GM23248 (cell line): ENCODE data around the gene DCLRE1B. TPM values are rescaled to one million over a fixed set of nuclear protein-coding genes. Genes with fewer than 3 reads are reported as not detected.

Experiments used
- DNase-seq: peaks from one replicate; pipeline ENCODE4 v3.0.0-alpha.2; 2015
- H2AFZ ChIP-seq: fragments of 200-600 bp; sonication (generic); 2 replicates; pipeline ENCODE4 v1.6.1; 2016; ENCODE audit warnings: antibody characterized with exemption
- H3F3A ChIP-seq: fragments of 200-600 bp; sonication (generic); 2 replicates; pipeline ENCODE4 v1.6.1; 2016; ENCODE audit warnings: mild to moderate bottlenecking, antibody characterized with exemption, mixed run types; ENCODE audit not compliant: insufficient read depth
- H3K27ac ChIP-seq: fragments of 200-600 bp; sonication (generic); 2 replicates; pipeline ENCODE4 v1.5.1; 2016; ENCODE audit warnings: mild to moderate bottlenecking
- H3K27me3 ChIP-seq: fragments of 200-600 bp; sonication (generic); replicated peaks from 2 replicates; pipeline ENCODE4 v1.6.1; 2016; ENCODE audit warnings: mild to moderate bottlenecking; ENCODE audit not compliant: insufficient read depth
- H3K36me3 ChIP-seq: fragments of 200-600 bp; sonication (generic); 2 replicates; pipeline ENCODE4 v1.6.1; 2016; ENCODE audit warnings: low read depth, mild to moderate bottlenecking
- H3K4me1 ChIP-seq: fragments of 200-600 bp; sonication (generic); 2 replicates; pipeline ENCODE4 v1.6.1; 2016; ENCODE audit warnings: mild to moderate bottlenecking; ENCODE audit not compliant: insufficient read depth
- H3K4me2 ChIP-seq: fragments of 200-600 bp; sonication (generic); one replicate; pipeline ENCODE4 v1.6.1; 2016; ENCODE audit warnings: mild to moderate bottlenecking; ENCODE audit not compliant: unreplicated experiment
- H3K4me3 ChIP-seq: fragments of 200-600 bp; sonication (generic); 2 replicates; pipeline ENCODE4 v1.5.1; 2016; ENCODE audit warnings: mild to moderate bottlenecking
- H3K79me2 ChIP-seq: fragments of 200-600 bp; sonication (generic); 2 replicates; pipeline ENCODE4 v1.6.1; 2016; ENCODE audit warnings: mild to moderate bottlenecking; ENCODE audit not compliant: insufficient read depth
- H3K9ac ChIP-seq: fragments of 200-600 bp; sonication (generic); 2 replicates; pipeline ENCODE4 v1.6.1; 2016; ENCODE audit warnings: mild to moderate bottlenecking
- H3K9me2 ChIP-seq: fragments of 200-600 bp; sonication (generic); 2 replicates; pipeline ENCODE4 v1.6.1; 2016; ENCODE audit warnings: mixed run types, mild to moderate bottlenecking, moderate library complexity; ENCODE audit not compliant: insufficient read depth
- H3K9me3 ChIP-seq: fragments of 200-600 bp; sonication (generic); one replicate; pipeline ENCODE4 v1.6.1; 2017; ENCODE audit warnings: low read depth
- H4K20me1 ChIP-seq: fragments of 200-600 bp; sonication (generic); 2 replicates; pipeline ENCODE4 v1.6.0; 2016; ENCODE audit not compliant: insufficient read depth
- EZH2 ChIP-seq: fragments of 200-600 bp; sonication (generic); IDR thresholded peaks from 2 replicates; pipeline ENCODE4 v1.6.1; 2018; ENCODE audit warnings: antibody characterized with exemption, mild to moderate bottlenecking; ENCODE audit not compliant: insufficient read depth, poor library complexity, severe bottlenecking
- EZH2phosphoT487 ChIP-seq: fragments of 200-600 bp; sonication (generic); IDR thresholded peaks from 2 replicates; pipeline ENCODE4 v1.6.1; 2018; ENCODE audit warnings: antibody characterized with exemption, moderate library complexity, mild to moderate bottlenecking, low read depth; ENCODE audit not compliant: insufficient read depth
- WGBS, 2 experiments: methylation state at CpG; one replicate each; pipeline ENCODE4 v1.1.6; 2015 to 2017; ENCODE audit warnings: low lambda C conversion rate in 2 of 2, low coverage in 1 of 2; ENCODE audit errors: missing lambda C conversion rate in 2 of 2; 5-methylcytosine and 5-hydroxymethylcytosine counted together
- in situ Hi-C: fragments of 300-500 bp; cut with MboI; formaldehyde crosslinking; loops from 2 replicates; pipeline ENCODE4 v1.15.0; 2020
- polyA plus RNA-seq: library from polyadenylated mRNA; unstranded; fragments of >200 nt; fragmentation: Nextera tagmentation; extraction: Ambion mirVana; gene quantifications from 2 replicates; pipeline ENCODE4 v1.2.1, GENCODE V29; 2016
- total RNA-seq: library from RNA; depleted of rRNA; stranded (reverse); fragments of >200 nt; shearing (Covaris generic); gene quantifications from 2 replicates; pipeline ENCODE4 v1.2.3, GENCODE V29; 2014

DCLRE1B gene
- total and polyA plus RNA-seq, 2 experiments from 2014 or later, result 6.5 to 6.9 TPM

DNA sequence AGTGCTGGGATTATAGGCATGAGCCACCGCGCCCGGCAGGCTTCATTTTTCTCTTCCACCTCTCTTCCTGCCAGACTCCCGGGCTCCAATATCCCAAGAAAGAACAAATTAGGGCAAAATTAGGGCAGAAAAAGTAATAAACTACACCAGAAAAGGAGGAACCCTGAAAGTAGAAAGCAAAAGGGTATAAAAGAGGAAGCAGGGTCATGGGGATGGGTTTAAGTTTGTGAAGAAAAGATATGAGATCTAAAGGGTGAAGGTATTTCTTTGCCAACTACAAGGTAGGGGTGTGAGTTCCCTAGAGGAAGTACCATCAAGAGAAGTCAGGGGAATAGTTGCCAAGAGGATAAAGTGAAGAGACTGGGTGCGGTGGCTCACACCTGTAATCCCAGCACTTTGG is 43.5 kb upstream of the DCLRE1B start:
- H3K27ac ChIP-seq, result peak overlapping the region; percentile 80
- in situ Hi-C loops, result no loop called here

DNA sequence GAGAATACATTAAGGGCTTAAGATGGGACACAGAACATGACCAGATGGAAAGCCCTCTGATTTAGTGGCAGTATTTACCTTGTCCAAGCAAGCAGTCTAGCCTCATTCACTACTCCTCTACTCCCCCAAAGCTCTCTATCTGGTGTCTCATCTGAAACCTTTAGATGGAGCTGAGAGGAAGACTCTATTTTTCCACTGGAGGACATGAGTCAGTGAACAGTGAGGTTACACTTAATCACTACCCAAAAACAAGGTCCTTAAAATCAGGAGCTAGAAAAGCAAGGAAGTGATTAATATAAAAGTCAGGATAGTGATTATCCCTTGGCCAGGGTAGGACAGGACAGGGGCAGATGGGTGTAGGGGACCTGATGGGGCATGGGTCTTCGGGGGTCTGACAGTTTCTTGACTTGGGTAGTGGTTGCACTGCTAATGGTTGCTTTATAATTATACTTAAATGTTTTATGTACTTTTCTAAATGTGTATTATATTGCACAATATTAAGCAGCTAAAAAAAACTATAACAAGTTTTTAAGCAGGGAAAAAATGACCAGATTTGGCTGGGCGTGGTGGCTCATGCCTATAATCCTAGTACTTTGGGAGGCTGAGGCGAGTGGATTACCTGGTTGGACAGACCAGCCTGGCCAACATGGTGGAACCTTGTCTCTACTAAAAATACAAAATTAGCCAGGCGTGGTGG is 36.6 kb upstream of the DCLRE1B start:
- WGBS, 2 experiments, result 66 to 70% methylated on average over 4 of the region's 4 CpGs
- TF ChIP-seq EZH2 (no peak), EZH2phosphoT487 (no peak)
- H3K36me3 ChIP-seq, result no peaks in the 10 kb centered on the region
- no peaks in the 10 kb centered on the region for H3K9me3 ChIP-seq
- H3K79me2 ChIP-seq, result no peaks in the 10 kb centered on the region
- H3K4me3 ChIP-seq, result no peak overlapping the region
- H3K4me1 ChIP-seq, result peaks cover 38% of the 10 kb centered on the region
- H2AFZ ChIP-seq, result peak overlapping the region; percentile 80
- no peaks in the 10 kb centered on the region for H3K9me2 ChIP-seq
- peaks cover 16% of the 10 kb centered on the region for H3F3A ChIP-seq
- peak overlapping the region; percentile 72 for H3K27ac ChIP-seq
- DNase-seq, result peak; percentile 89
- H3K9ac ChIP-seq, result peak overlapping the region; percentile 38; the same call in 1 of the 2 replicates
- in situ Hi-C loops, result no loop called here
- H4K20me1 ChIP-seq, result no peaks in the 10 kb centered on the region
- no peaks in the 10 kb centered on the region for H3K27me3 ChIP-seq
- peak overlapping the region; percentile 33 for H3K4me2 ChIP-seq

More for the DNA sequence above, 43.5 kb upstream of the DCLRE1B start:
- TF ChIP-seq EZH2phosphoT487, result no peak
- TF ChIP-seq EZH2, result no peak
- 94 to 98% methylated on average over 5 of the region's 5 CpGs for WGBS, 2 experiments
- no peaks in the 10 kb centered on the region for H3K36me3 ChIP-seq
- no peaks in the 10 kb centered on the region for H3K79me2 ChIP-seq
- no peak overlapping the region for H3K4me3 ChIP-seq
- peaks cover 29% of the 10 kb centered on the region for H3K4me1 ChIP-seq
- no peaks in the 10 kb centered on the region for H3K27me3 ChIP-seq
- H2AFZ ChIP-seq, result peak overlapping the region; percentile 88
- no peaks in the 10 kb centered on the region for H4K20me1 ChIP-seq
- no peak overlapping the region for H3K4me2 ChIP-seq
- no peaks in the 10 kb centered on the region for H3F3A ChIP-seq
- H3K9me3 ChIP-seq, result no peaks in the 10 kb centered on the region
- no peak overlapping the region for H3K9ac ChIP-seq
- no peak for DNase-seq
- no peaks in the 10 kb centered on the region for H3K9me2 ChIP-seq

- Histone ChIP-seq H3K27ac (peak overlapping the region; percentile 49; the same call in 1 of the 2 replicates), H3K27me3 (no peaks in the 10 kb centered on the region), H3K9me2 (no peaks in the 10 kb centered on the region), H4K20me1 (no peaks in the 10 kb centered on the region), H3K4me2 (peak overlapping the region; percentile 53), H3K9ac (no peak overlapping the region), H3F3A (peaks cover 16% of the 10 kb centered on the region), H3K79me2 (no peaks in the 10 kb centered on the region), H3K4me3 (no peak overlapping the region), H2AFZ (no peak overlapping the region), H3K9me3 (no peaks in the 10 kb centered on the region), H3K4me1 (peaks cover 42% of the 10 kb centered on the region), H3K36me3 (no peaks in the 10 kb centered on the region)
- 87 to 89% methylated on average over 3 of the region's 3 CpGs for WGBS, 2 experiments
- in situ Hi-C loops, result no loop called here
- DNase-seq, result no peak
- TF ChIP-seq EZH2 (no peak), EZH2phosphoT487 (no peak)
Measured at GRCh38 chr1:113870778-113871177, 34.3 kb upstream of the DCLRE1B start.

DNA sequence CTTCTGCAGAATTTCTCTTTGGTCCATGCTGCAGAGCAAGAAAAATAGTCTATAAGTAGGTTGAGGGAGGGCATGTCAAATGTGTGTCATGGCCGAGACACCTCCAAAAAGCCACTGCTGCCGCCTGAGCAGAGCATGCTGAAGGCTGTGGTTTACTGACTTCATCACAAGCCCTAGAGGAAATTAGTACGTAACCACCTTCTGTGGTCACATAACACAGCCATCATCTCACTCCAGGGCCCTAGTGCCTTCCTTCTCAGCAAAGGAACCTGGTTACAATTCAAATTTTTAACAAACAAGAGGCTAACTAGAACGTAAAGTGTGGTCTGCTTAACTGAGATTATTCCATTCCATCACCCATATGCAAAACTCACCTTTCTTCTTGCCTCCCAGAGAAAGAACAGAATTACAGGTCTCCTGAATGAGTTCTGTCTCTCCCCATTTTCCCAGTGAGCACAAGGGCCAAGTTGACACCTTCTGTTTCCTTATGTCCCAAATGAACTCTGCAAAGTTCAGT is 33.5 kb upstream of the DCLRE1B start, which contains the start of gene PTPN22:
PTPN22 (minus strand) TSS at position 116 of the 517 bp plus-strand sequence.
- H3K27ac ChIP-seq, result peak within 1 kb of the TSS; percentile 49
- H3K9me2 ChIP-seq, result no peaks in the 10 kb centered on the region
- no peaks in the 10 kb centered on the region for H3K9me3 ChIP-seq
- no peaks in the 10 kb centered on the region for H3K36me3 ChIP-seq
- in situ Hi-C loops, result no loop called here
- peak within 1 kb of the TSS; percentile 53 for H3K4me2 ChIP-seq
- peak within 1 kb of the TSS; percentile 47 for H3K4me3 ChIP-seq
- no peaks in the 10 kb centered on the region for H3K27me3 ChIP-seq
- no peaks in the 10 kb centered on the region for H4K20me1 ChIP-seq
- H3K9ac ChIP-seq, result peak within 1 kb of the TSS; percentile 28; the same call in 1 of the 2 replicates
- DNase-seq, result peak; percentile 91
- TF ChIP-seq EZH2 (no peak), EZH2phosphoT487 (no peak)
- peaks cover 16% of the 10 kb centered on the region for H3F3A ChIP-seq
- WGBS, 2 experiments, result 19 to 20% methylated on average over 4 of the region's 4 CpGs
- peaks cover 42% of the 10 kb centered on the region for H3K4me1 ChIP-seq
- peak within 1 kb of the TSS; percentile 85 for H2AFZ ChIP-seq
- no peaks in the 10 kb centered on the region for H3K79me2 ChIP-seq
